Caco-2 (cell line): ENCODE results near the gene LAGE3. TPM values are rescaled to one million over a fixed set of nuclear protein-coding genes. Genes with fewer than 3 reads are reported as not detected.

Experiments
- microRNA-seq: library from miRNA; unstranded; fragments of <30 nt; microRNA quantifications from one replicate; pipeline ENCODE4 v1.2.0, GENCODE V29; 2022
- total RNA-seq: library from RNA; stranded (reverse); gene quantifications from 2 replicates; pipeline ENCODE4 v1.2.3, GENCODE V29; 2022

Gene LAGE3
- total RNA-seq, 1 experiment from 2014 or later: 26.0 TPM

Small RNAs within 50 kb of the gene (microRNA-seq; reads per million reads assigned to microRNA genes)
- 2.8 reads per million, percentile 16 among the genes with 10 or more reads in this experiment for gene MIR6858

Other genes with a start within 250 kb of the LAGE3 start
- gene OPN1MW3, start 221.7 kb downstream of the LAGE3 start, total RNA-seq: not detected in 2 replicates
- gene TEX28, start 184.2 kb downstream of the LAGE3 start, total RNA-seq: not detected in 2 replicates
- gene TKTL1, start 183.5 kb downstream of the LAGE3 start, total RNA-seq: 0.26 TPM in 1 of 2 replicates, not detected in the other
- 546 and 634 TPM in 2 replicates for gene FLNA, start 104.6 kb downstream of the LAGE3 start, total RNA-seq
- gene EMD, start 100.0 kb downstream of the LAGE3 start, total RNA-seq: 67.2 and 70.1 TPM in 2 replicates
- gene RPL10, start 80.9 kb downstream of the LAGE3 start, total RNA-seq: 2,081 and 2,086 TPM in 2 replicates
- gene DNASE1L1, start 70.0 kb downstream of the LAGE3 start, total RNA-seq: 8.8 and 9.7 TPM in 2 replicates
- gene TAFAZZIN, start 67.7 kb downstream of the LAGE3 start, total RNA-seq: 30.2 and 34.0 TPM in 2 replicates
- gene ATP6AP1, start 50.6 kb downstream of the LAGE3 start, total RNA-seq: 107 and 112 TPM in 2 replicates
- gene GDI1, start 42.1 kb downstream of the LAGE3 start, total RNA-seq: 68.7 and 69.5 TPM in 2 replicates
- gene FAM50A, start 35.1 kb downstream of the LAGE3 start, total RNA-seq: 75.9 and 82.3 TPM in 2 replicates
- gene PLXNA3, start 21.0 kb downstream of the LAGE3 start, total RNA-seq: 58.4 and 61.5 TPM in 2 replicates
- gene UBL4A, start 7.3 kb upstream of the LAGE3 start, total RNA-seq: 38.8 and 42.5 TPM in 2 replicates
- 19.6 and 22.5 TPM in 2 replicates for gene SLC10A3, start 11.3 kb upstream of the LAGE3 start, total RNA-seq
- 23.0 and 27.3 TPM in 2 replicates for gene FAM3A, start 37.0 kb upstream of the LAGE3 start, total RNA-seq
- gene G6PD, start 67.6 kb upstream of the LAGE3 start, total RNA-seq: 83.6 and 103 TPM in 2 replicates
- gene IKBKG, start 68.3 kb upstream of the LAGE3 start, total RNA-seq: 28.6 and 29.3 TPM in 2 replicates
- gene CTAG1A, start 105.9 kb upstream of the LAGE3 start, total RNA-seq: not detected in 2 replicates
- gene CTAG1B, start 140.0 kb upstream of the LAGE3 start, total RNA-seq: not detected in 2 replicates
- not detected in 2 replicates for gene CTAG2, start 174.3 kb upstream of the LAGE3 start, total RNA-seq